ENCODE data around the gene FASTKD1. TPM values are rescaled to one million over a fixed set of nuclear protein-coding genes. Genes with fewer than 3 reads are reported as not detected.

FASTKD1 gene
- total and polyA plus RNA-seq, 10 of the 15 experiments (the other 5 are each of a cell fraction or from before 2014, with no cell fraction given): 45.6 to 76.1 (median 63.4) TPM

- TF ChIP-seq RAD21 (IDR thresholded peaks at IDR 0.05; ENCODE audit: insufficient read depth, low read depth, low read length) (no peak), MYC (IDR thresholded peaks at IDR 0.05; ENCODE audit: insufficient read depth, insufficient read length, insufficient replicate concordance, low read length, severe bottlenecking) (no peak), MTA2 (IDR thresholded peaks at IDR 0.05; ENCODE audit: low read depth) (peak; percentile 37; the same call in 1 of the 2 replicates), MEF2A (IDR thresholded peaks at IDR 0.05; ENCODE audit: insufficient read depth, low read depth, low read length) (no peak), HCFC1 (IDR thresholded peaks at IDR 0.05; ENCODE audit: low read length) (peak; percentile 75), NR2C2 (IDR thresholded peaks at IDR 0.05; ENCODE audit: borderline replicate concordance, control insufficient read depth, insufficient read length, low read depth) (no peak), SUPT20H (IDR thresholded peaks at IDR 0.05; ENCODE audit: borderline replicate concordance, control insufficient read depth, low read depth, low read length) (no peak), FOS (IDR thresholded peaks at IDR 0.05; ENCODE audit: borderline replicate concordance, extremely low read depth, insufficient read length) (no peak), FOXM1 (IDR thresholded peaks at IDR 0.05; ENCODE audit: low read depth, low read length) (peak; percentile 80; the same call in 1 of the 2 replicates), IKZF1 (conservative IDR thresholded peaks at IDR 0.05) (peak; percentile 81), CREB1 (IDR thresholded peaks at IDR 0.05; ENCODE audit: low read depth) (peak; percentile 100), MYB (IDR thresholded peaks at IDR 0.05; ENCODE audit: borderline replicate concordance, low read depth, low read length) (no peak), MEF2B (IDR thresholded peaks at IDR 0.05; ENCODE audit: partially characterized antibody, poor library complexity, severe bottlenecking) (peak; percentile 59), KDM1A (IDR thresholded peaks at IDR 0.05; ENCODE audit: borderline replicate concordance) (no peak), NR2F1 (conservative IDR thresholded peaks at IDR 0.05) (no peak; the same call in none of the 2 replicates), SIN3A (IDR thresholded peaks at IDR 0.05; ENCODE audit: low read depth, low read length) (peak; percentile 89), NKRF (conservative IDR thresholded peaks at IDR 0.05) (peak; percentile 96), E4F1 (IDR thresholded peaks at IDR 0.05; ENCODE audit: borderline replicate concordance, partially characterized antibody) (peak; percentile 10), FOXK2 (IDR thresholded peaks at IDR 0.05) (peak; percentile 37), PML (IDR thresholded peaks at IDR 0.05; ENCODE audit: low read length) (peak; percentile 78), HDAC2 (IDR thresholded peaks at IDR 0.05) (no peak), CHD4 (IDR thresholded peaks at IDR 0.05) (no peak), IRF3 (IDR thresholded peaks at IDR 0.05) (no peak)
Observed at GRCh38 chr2:169584005-169584877, 10.6 kb upstream of the FASTKD1 start, which contains the start of gene PPIG (continued).

Measured in GM12878 (cell line).